Neutrophil (primary cell): ENCODE data around the gene LDLRAD4.

ENCODE experiments used
- H3K27ac ChIP-seq: fragments of 200-600 bp; sonication (generic); 2 replicates; pipeline ENCODE4 v1.5.1; 2016; ENCODE audit warnings: mild to moderate bottlenecking, moderate library complexity
- H3K27me3 ChIP-seq: fragments of 200-600 bp; sonication (generic); 2 replicates; pipeline ENCODE4 v1.6.0; 2016; ENCODE audit warnings: mild to moderate bottlenecking
- H3K36me3 ChIP-seq: fragments of 200-600 bp; sonication (generic); 2 replicates; pipeline ENCODE4 v1.5.1; 2017
- H3K4me1 ChIP-seq, 2 experiments: fragments of 200-600 bp in 1 of 2; sonication (generic) in 1 of 2; 1 replicate in 1 of 2; 2 replicates in 1 of 2; pipeline versions ENCODE4 v1.5.1 to v1.6.1; 2013 to 2016; ENCODE audit warnings: low read depth in 1 of 2, low read length in 1 of 2, mild to moderate bottlenecking in 1 of 2, moderate library complexity in 1 of 2; ENCODE audit not compliant: control insufficient read depth in 1 of 2, insufficient read depth in 1 of 2
- H3K4me3 ChIP-seq, 2 experiments: fragments of 200-600 bp in 1 of 2; sonication (generic) in 1 of 2; 1 replicate in 1 of 2; 2 replicates in 1 of 2; pipeline ENCODE4 v1.5.1; 2013 to 2016; ENCODE audit warnings: low read depth in 1 of 2, low read length in 1 of 2, mild to moderate bottlenecking in 1 of 2, moderate library complexity in 1 of 2
- H3K9me3 ChIP-seq: fragments of 200-600 bp; sonication (generic); 2 replicates; pipeline ENCODE4 v1.5.1; 2016
- CTCF ChIP-seq: fragments of 200-600 bp; sonication (generic); IDR thresholded peaks from 2 replicates; pipeline ENCODE4 v1.5.1; 2016; ENCODE audit warnings: antibody characterized with exemption

LDLRAD4 gene

GRCh38 chr18:13392029-13392750 is 173.6 kb downstream of the LDLRAD4 start:
- H3K4me1 ChIP-seq: no peaks in the 10 kb centered on the region
- no peaks in the 10 kb centered on the region for H3K36me3 ChIP-seq
- H3K27ac ChIP-seq: no peak overlapping the region
- H3K4me3 ChIP-seq: no peak overlapping the region
- no peak for TF ChIP-seq CTCF
- H3K27me3 ChIP-seq: no peaks in the 10 kb centered on the region
- H3K9me3 ChIP-seq: no peaks in the 10 kb centered on the region

GRCh38 chr18:13392899-13393298 is 174.3 kb downstream of the LDLRAD4 start:
- Histone ChIP-seq H3K27me3 (no peaks in the 10 kb centered on the region), H3K27ac (no peak overlapping the region), H3K4me3 (no peak overlapping the region), H3K9me3 (no peaks in the 10 kb centered on the region), H3K36me3 (no peaks in the 10 kb centered on the region), H3K4me1 (no peaks in the 10 kb centered on the region)
- no peak for TF ChIP-seq CTCF

GRCh38 chr18:13393338-13393737 is 174.8 kb downstream of the LDLRAD4 start:
- no peaks in the 10 kb centered on the region for H3K9me3 ChIP-seq
- no peaks in the 10 kb centered on the region for H3K36me3 ChIP-seq
- H3K27me3 ChIP-seq: no peaks in the 10 kb centered on the region
- no peak for TF ChIP-seq CTCF
- H3K4me3 ChIP-seq: no peak overlapping the region
- H3K27ac ChIP-seq: no peak overlapping the region
- no peaks in the 10 kb centered on the region for H3K4me1 ChIP-seq

- Histone ChIP-seq H3K27me3 (no peaks in the 10 kb centered on the region), H3K36me3 (no peaks in the 10 kb centered on the region), H3K9me3 (no peaks in the 10 kb centered on the region), H3K27ac (no peak overlapping the region), H3K4me1 (no peaks in the 10 kb centered on the region), H3K4me3 (no peak overlapping the region)
- no peak for TF ChIP-seq CTCF
Observed at GRCh38 chr18:13394801-13395200, 176.2 kb downstream of the LDLRAD4 start.

GRCh38 chr18:13395577-13395976 is 177.0 kb downstream of the LDLRAD4 start:
- no peak overlapping the region for H3K4me3 ChIP-seq
- H3K36me3 ChIP-seq: no peaks in the 10 kb centered on the region
- no peak overlapping the region for H3K27ac ChIP-seq
- H3K4me1 ChIP-seq: no peaks in the 10 kb centered on the region
- H3K27me3 ChIP-seq: no peaks in the 10 kb centered on the region
- H3K9me3 ChIP-seq: no peaks in the 10 kb centered on the region
- TF ChIP-seq CTCF: no peak
